Measurements from ENCODE around the gene PKIG.

The PKIG gene

GRCh38 chr20:44621939-44622338 is 39.6 kb downstream of the PKIG start:
- Histone ChIP-seq H3K4me2 (ENCODE audit: low read depth, low read length, poor library complexity, severe bottlenecking) (no peak overlapping the region), H3K79me2 (ENCODE audit: insufficient read depth, low read length) (no peaks in the 10 kb centered on the region), H3K36me3 (ENCODE audit: low read length) (no peaks in the 10 kb centered on the region), H3K27me3 (ENCODE audit: low read length) (no peaks in the 10 kb centered on the region), H3K9me3 (ENCODE audit: insufficient read depth, low read length) (no peaks in the 10 kb centered on the region), H3F3A (ENCODE audit: insufficient read depth) (peaks cover 18% of the 10 kb centered on the region), H3K4me3 (ENCODE audit: insufficient read depth, low read length, poor library complexity, severe bottlenecking) (no peak overlapping the region), H4K20me1 (ENCODE audit: low read depth, low read length) (no peaks in the 10 kb centered on the region), H3K9ac (ENCODE audit: low read length) (no peak overlapping the region), H3K27ac (ENCODE audit: low read depth, low read length) (no peak overlapping the region), H2AFZ (ENCODE audit: low read depth, low read length, severe bottlenecking) (no peak overlapping the region), H3K9me2 (replicated peaks; ENCODE audit: insufficient read depth, low read length) (no peaks in the 10 kb centered on the region)
- TF ChIP-seq EZH2phosphoT487 (conservative IDR thresholded peaks at IDR 0.05; ENCODE audit: low read length): no peak
- TF ChIP-seq CTCF (IDR thresholded peaks at IDR 0.05; ENCODE audit: insufficient read depth, low read length, poor library complexity, severe bottlenecking): no peak

GRCh38 chr20:44622501-44623270 is 40.3 kb downstream of the PKIG start:
- Histone ChIP-seq H3K4me3 (ENCODE audit: insufficient read depth, low read length, poor library complexity, severe bottlenecking) (no peak overlapping the region), H3K4me2 (ENCODE audit: low read depth, low read length, poor library complexity, severe bottlenecking) (no peak overlapping the region), H3K9me2 (replicated peaks; ENCODE audit: insufficient read depth, low read length) (no peaks in the 10 kb centered on the region), H3K27ac (ENCODE audit: low read depth, low read length) (no peak overlapping the region), H3K79me2 (ENCODE audit: insufficient read depth, low read length) (no peaks in the 10 kb centered on the region), H3K27me3 (ENCODE audit: low read length) (no peaks in the 10 kb centered on the region), H3K9me3 (ENCODE audit: insufficient read depth, low read length) (no peaks in the 10 kb centered on the region), H2AFZ (ENCODE audit: low read depth, low read length, severe bottlenecking) (no peak overlapping the region), H4K20me1 (ENCODE audit: low read depth, low read length) (no peaks in the 10 kb centered on the region), H3F3A (ENCODE audit: insufficient read depth) (peaks cover 15% of the 10 kb centered on the region), H3K36me3 (ENCODE audit: low read length) (no peaks in the 10 kb centered on the region), H3K9ac (ENCODE audit: low read length) (no peak overlapping the region)
- TF ChIP-seq EZH2phosphoT487 (conservative IDR thresholded peaks at IDR 0.05; ENCODE audit: low read length): no peak
- no peak for TF ChIP-seq CTCF (IDR thresholded peaks at IDR 0.05; ENCODE audit: insufficient read depth, low read length, poor library complexity, severe bottlenecking)

- H3K27me3 ChIP-seq (ENCODE audit: low read length): no peaks in the 10 kb centered on the region
- no peak overlapping the region for H3K4me3 ChIP-seq (ENCODE audit: insufficient read depth, low read length, poor library complexity, severe bottlenecking)
- H3K27ac ChIP-seq (ENCODE audit: low read depth, low read length): no peak overlapping the region
- no peak overlapping the region for H3K9ac ChIP-seq (ENCODE audit: low read length)
- no peaks in the 10 kb centered on the region for H4K20me1 ChIP-seq (ENCODE audit: low read depth, low read length)
- no peaks in the 10 kb centered on the region for H3K36me3 ChIP-seq (ENCODE audit: low read length)
- H3K4me2 ChIP-seq (ENCODE audit: low read depth, low read length, poor library complexity, severe bottlenecking): no peak overlapping the region
- H3F3A ChIP-seq (ENCODE audit: insufficient read depth): 0 out of 2 replicates have a peak, but pooled peaks cover under 1% of the 10 kb centered on the region
- no peaks in the 10 kb centered on the region for H3K79me2 ChIP-seq (ENCODE audit: insufficient read depth, low read length)
- H3K9me2 ChIP-seq (replicated peaks; ENCODE audit: insufficient read depth, low read length): no peaks in the 10 kb centered on the region
- H3K9me3 ChIP-seq (ENCODE audit: insufficient read depth, low read length): no peaks in the 10 kb centered on the region
- no peak for TF ChIP-seq EZH2phosphoT487 (conservative IDR thresholded peaks at IDR 0.05; ENCODE audit: low read length)
- TF ChIP-seq CTCF (IDR thresholded peaks at IDR 0.05; ENCODE audit: insufficient read depth, low read length, poor library complexity, severe bottlenecking): no peak
- no peak overlapping the region for H2AFZ ChIP-seq (ENCODE audit: low read depth, low read length, severe bottlenecking)
Observed at GRCh38 chr20:44624152-44624551, 41.8 kb downstream of the PKIG start.
